ENCODE data around the gene GAA.

- TF ChIP-seq POLR2AphosphoS5 (IDR thresholded peaks at IDR 0.05) (no peak), POLR2A (IDR thresholded peaks at IDR 0.05) (no peak), CTCF (IDR thresholded peaks at IDR 0.05 in 8 of 11, conservative IDR thresholded peaks at IDR 0.05 in 3 of 11) (no peak)
These were observed 33.9 kb upstream of the GAA start for GRCh38 chr17:80067393-80067986.

All from spleen (tissue), 7 donors.